GM19324 (cell line): ENCODE results near the gene TRIM37.
"Not testable (repeated sequence)": the region's sequence is repeated elsewhere in the genome, so short reads cannot be mapped to it uniquely, and the experiment has no call there.

ENCODE experiments used
- ATAC-seq: cut with Tn5 transposase; IDR thresholded peaks from one replicate; pipeline ENCODE4 v1.9.1; 2021; ENCODE audit warnings: mild to moderate bottlenecking, moderate library complexity; ENCODE audit not compliant: unreplicated experiment, low FRiP score

The TRIM37 gene

DNA sequence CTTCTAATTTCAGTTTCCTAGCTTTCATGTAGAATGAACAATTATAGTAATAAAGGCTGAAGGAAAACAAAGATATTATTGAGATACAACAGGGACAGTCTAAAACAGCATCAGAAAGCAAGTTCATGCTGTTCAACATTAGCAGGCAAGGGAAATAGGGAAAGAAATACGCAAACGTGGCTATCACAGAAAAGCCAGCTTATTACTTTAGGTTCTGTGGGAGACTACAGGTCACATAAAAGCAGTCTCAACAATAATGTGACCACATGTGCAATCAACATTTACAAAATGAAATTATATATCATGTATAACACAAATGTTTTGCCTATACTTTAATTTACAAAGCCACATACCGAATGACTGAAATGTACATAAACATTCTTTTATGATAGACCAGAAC is 4.9 kb upstream of the TRIM37 start:
- ATAC-seq = no peak

DNA sequence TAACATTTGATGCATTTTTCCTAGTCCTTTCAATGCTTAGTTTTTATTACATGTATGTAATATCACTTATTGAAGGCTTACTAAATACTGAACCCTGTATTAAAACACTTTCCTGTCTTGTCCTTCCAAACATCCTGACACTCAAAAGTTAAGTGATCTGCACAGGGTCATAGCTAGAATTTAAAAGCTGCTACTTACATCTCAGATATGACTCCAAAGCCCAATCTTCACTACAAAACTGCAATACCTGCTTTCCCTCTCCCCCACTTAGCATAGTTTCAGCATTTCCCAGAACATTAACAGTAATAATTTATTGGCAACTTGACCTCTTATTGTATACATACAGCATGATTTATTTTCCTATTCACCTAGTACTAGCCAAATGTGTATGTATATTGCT is 4.3 kb upstream of the TRIM37 start:
- ATAC-seq = no peak

DNA sequence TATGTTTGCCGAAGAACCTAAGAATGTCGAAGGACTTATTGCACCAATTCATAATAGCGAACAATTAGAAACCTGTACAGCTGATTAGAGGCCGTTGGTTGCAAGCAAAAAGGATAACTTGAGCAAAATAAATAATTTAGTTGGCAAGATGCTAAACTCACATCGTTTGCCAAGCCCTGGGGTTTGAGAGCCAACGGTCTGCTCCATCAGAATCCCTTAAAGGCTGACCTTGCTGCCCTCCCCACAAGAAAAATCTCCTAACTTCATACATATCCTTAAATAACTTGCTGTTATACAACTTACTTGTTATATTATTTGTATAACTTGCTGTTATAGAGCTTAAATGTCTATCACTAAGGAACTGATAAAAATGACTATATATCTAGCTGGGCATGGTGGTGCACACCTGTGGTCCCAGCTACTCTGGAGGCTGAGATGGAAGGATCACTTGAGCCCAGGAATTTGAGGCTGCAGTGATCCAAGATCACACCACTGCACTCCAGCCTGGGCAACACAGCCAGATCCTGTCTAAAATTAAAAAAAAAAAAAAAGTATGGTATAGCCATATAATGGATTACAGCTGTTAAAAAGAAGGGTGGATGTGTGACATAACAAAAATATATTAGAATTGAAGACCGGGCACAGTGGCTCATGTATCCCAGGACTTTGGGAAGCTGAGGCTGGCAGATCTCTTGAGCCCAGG is 1.9 kb upstream of the TRIM37 start:
- no peak for ATAC-seq

DNA sequence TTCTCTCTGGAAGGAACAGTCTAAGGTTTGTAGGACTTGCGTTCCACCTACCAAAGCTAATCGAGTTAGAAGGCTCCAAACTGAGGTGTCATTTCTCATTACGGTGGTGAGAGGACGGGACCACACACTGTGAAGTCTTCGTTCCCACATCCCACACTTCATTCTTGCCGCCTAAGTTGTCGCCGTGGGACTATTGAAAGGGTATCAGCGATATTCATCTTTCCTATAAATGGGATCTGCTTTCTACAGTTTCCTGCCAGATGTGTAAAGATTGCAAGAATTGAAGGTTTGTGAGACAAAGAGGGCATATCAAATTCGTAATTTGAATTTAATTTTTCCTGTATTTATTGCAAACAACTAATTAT is 608 bp upstream of the TRIM37 start:
- no peak for ATAC-seq

DNA sequence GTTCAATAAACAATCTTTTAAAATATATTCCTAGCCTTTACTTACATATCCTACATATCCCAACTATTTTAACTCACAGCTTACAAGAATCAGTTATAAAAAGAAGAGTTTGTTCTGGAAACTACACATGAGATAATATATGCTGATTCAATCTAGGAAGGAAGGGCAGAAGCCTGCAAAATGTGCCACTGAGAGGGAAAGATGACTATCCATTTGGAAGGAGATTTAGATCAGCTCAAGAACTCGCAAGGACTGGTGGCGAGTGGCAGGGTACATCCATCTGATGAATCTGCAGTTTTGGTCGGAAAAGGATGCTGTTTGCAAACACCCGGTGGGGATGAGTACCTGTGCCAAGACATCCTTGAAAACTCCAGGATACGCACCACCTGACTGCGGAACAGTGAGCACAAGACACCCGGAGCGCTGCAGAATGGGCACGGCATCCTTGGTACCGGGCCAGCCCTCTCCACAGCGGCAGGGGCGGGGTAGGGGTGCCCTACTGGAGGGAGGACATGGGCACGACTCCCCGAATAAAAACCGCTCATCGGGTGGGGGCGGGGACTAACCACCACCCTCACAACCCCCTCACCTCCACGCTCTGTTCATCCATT is 723 bp downstream of the TRIM37 start:
- peak; percentile 30 for ATAC-seq

DNA sequence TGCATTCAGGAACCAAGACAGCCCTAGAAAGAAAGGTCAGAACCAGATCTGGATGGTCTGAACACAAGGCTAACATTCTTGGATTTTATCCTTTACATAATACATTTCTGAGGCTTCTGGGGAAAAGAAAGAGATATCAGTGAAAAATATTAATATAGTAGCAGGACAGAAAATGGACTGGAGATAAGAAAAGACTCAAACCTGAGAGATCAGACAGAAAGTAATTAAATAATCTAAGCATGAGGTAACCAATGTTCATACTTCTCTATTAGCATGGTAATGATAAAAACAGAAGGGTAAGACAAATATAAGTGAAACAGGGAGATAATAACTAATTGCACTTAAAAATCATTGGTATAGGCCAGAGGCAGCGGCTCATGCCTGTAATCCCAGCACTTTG is 5.5 kb downstream of the TRIM37 start:
- ATAC-seq = no peak

DNA sequence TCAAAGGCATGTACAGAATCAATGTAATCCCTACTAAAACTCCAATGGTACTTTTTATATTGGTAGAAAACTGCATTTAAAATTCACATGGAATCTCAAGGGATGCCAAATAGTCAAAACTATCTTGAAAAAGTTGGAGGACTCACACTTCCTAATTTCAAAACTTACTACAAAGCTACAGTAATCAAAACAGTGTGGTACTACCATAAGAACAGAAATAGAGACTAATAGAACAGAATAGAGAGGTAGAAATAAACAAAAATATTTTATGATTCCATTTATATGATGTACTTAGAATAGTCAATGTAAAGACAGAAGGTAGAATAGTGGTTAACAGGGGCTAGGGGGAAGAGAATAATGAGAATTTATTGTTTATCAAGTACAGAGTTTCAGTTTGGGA is 8.8 kb downstream of the TRIM37 start:
- ATAC-seq = no peak

DNA sequence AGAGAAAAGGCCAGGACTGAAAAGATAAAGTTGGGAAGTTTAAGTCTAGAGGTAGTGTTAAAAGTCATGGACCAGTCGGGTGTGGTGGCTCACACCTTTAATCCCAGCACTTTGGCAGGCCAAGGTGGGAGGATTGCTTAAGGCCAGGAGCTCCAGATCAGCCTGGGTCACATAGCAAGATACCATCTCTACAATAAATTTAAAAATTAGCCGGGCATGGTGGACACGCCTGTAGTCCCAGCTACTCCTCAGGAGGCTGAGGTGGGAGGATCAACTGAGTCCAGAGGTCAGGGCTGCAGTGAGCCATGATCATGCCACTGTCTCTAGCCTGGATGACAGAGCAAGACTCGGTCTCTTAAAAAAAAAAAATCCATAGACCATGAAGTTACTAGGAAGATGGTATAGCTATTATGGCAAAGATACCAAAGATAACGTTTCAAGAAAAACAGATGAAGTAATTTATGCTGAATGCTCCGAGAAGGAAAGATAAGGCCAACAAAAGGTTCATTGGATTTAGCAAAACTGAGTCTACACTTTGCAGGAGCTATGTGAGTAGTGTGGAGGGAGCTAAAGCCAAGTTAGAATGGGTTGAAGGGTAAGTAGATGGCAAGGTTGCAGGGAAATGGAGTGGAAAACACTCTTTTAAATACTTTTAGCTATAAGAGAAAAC is 11.7 kb downstream of the TRIM37 start:
- no peak for ATAC-seq

DNA sequence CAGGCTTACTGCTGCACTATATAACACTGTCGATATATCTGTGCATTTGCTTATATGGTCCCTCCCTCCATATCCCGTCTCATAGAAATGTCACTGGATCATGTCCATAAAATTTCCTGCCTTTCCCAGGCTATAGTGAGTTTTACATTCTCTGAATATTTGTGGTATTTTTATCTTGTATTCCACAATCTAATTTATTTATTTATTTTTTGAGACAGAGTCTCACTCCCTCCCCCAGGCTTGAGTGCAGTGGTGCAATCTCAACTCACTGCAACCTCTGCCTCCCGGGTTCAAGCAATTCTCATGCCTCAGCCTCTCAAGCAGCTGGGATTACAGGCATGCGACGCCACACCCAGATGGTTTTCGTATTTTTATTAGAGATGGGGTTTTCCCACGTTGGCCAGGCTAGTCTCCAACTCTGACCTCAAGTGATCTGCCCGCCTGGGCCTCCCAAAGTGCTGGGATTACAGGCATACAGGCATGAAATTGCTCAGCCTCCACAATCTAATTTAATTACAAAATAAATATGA is 12.9 kb downstream of the TRIM37 start:
- no peak for ATAC-seq

DNA sequence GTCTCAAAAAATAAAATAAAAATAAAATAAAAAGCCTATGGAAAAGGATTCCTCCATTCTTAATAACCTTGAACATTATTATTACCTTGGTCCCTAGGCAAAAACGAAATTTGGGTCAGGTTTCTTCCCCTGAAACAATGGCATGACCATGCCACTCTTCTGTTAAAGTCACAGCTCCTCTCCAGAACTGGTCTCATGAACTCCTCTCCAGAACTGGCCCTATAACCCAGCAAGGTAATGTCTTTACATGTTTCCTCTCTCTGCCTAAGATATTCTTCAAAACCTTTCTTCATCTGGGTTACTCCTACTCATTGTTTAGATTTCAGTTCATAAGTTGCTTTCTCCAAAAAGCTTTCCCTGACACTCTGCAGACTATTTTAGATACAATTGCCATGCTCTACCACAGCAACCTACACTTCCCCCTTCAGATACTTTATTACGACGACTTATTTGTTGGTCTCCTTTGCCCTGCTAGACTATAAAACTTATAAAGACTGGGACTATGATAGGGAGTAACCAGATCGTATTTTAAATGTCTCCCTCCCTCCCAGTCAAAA is 13.5 kb downstream of the TRIM37 start:
- ATAC-seq = no peak

DNA sequence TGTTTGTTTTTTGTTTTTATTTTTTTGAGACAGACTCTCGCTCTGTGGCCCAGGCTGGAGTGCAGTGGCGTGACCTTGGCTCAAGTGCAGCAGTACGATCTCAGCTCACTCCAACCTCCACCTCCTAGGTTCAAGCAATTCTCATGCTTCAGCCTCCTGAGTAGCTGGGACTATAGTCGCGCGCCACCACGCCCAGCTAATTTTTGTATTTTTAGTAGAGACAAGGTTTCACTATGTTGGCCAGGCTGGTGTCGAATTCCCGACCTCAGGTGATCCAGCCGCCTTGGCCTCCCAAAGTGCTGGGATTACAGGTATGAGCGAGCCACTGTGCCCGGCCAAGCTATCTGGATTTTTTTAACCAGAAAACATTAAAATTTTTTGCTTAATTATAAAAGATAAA is 16.1 kb downstream of the TRIM37 start:
- ATAC-seq = not testable (repeated sequence)

DNA sequence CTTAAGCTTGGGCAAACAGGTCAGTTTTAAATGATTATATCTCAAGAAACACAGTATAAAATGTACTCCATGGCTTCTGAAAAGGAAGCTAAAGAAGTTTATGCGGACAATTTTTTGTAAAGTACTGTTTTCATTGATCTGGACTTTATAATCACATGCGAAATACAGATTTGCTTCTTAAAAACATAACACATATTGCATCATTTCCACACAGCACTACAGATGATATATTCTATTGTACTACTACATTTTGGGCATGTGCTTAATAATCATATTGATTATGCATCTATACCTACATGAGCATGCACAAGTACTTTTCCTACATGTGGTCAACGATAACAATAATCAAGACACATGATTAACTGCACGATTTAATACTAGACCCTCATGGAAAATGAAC is 22.5 kb downstream of the TRIM37 start:
- ATAC-seq = no peak

DNA sequence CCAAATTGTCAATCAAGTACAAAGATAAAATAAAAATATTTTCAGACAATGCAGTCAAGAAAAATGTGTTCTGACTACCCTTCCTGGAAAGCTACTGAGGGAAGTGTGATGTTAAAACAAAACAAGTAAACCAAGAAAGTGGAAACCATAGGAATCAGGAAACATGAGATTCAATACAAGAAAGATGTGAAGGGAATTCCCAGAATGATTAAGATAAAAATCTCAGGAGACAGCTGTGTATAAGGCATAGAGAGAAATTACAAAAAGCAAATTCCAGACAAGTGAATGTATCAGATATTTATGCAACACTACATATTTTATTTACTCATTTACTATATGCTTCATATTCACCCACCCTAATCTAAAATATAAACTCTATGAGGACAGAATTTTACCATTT is 32.2 kb downstream of the TRIM37 start:
- ATAC-seq = no peak

DNA sequence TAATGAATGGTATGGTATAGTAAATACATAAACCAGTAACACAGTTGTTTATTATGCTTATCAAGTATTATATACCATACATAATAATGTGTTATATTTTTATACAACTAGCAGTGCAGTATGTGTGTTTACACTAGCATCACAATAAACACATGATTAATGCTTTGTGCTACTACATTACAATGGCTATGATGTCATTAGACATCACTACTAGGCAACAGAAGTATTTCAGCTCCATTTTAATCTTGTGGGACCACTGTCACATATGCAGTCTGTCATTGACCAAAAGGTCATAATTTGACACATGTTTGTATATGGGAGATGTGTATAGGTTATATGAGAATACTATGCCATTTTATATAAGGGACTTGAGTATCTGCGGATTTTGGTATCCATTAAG is 32.7 kb downstream of the TRIM37 start:
- no peak for ATAC-seq

DNA sequence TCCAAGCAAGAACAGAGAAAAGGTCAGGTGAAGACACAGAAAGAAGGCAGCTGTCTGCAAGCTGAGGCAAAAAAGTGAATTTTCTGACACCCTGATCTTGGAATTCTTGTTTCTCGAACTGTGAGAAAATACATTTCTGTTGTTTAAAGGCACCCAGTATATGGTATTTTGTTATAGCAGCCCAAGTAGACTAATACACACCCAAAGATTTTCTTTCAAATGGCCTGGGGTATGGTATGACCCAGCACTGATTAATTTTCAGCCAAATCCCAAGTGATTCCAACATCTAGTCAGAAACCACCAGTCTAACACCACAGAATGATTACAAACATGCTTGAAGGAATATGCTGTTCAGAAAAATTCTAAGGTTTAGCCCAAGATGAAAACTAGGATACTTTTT is 36.8 kb downstream of the TRIM37 start:
- ATAC-seq = no peak

DNA sequence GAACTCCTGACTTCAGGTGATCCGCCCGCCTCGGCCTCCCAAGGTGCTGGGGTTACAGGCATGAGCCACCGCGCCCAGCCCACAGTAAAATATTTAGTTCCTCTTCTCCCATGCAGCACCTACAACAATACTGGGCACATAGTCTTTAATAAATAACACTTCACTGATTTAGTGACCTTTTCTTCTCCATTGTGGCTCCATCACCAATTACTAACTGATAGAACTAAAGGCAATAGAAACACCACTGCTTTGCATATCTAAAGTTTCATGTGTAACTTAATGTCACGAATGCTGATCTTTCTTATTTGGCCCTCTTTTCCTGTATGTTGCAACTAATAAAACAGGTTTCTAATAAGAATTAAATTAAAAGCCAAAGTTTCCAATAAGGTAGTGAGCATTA is 38.9 kb downstream of the TRIM37 start:
- ATAC-seq = peak; percentile 43

DNA sequence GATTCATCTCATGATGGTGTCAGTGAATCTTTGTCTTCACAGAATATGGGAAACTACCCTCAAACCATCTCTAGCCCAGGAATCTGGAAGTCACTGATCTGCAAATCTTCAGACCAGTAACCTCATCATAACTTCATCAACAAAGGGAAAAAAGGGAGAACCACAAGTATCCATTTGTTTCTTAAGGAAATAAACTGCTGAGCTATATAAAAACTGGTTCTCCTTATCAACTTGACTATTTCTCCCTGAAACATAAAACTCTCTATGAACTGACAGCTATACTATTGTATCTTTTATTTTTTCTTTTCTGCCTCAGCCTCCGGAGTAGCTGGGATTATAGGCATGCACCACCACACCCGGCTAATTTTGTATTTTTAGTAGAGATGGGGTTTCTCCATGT is 39.3 kb downstream of the TRIM37 start:
- no peak for ATAC-seq

DNA sequence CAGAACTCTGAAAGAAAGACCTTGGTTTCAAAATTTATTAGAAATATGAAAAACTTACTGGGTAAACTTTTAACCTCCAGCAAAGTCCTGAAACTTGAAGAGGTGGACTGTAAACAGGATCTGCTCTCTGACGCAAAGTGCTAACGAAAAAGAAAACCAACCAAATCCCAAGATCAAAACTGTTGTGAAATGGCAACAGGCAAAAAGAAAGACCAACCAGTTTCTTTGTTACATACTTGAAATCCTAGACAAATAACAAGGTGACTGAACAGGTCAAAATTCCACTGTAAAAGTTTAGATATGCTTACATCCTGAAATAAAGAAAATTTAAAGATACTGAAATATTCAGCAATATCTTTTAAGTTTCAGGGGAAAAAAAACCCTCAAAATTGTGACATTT is 44.2 kb downstream of the TRIM37 start:
- no peak for ATAC-seq

DNA sequence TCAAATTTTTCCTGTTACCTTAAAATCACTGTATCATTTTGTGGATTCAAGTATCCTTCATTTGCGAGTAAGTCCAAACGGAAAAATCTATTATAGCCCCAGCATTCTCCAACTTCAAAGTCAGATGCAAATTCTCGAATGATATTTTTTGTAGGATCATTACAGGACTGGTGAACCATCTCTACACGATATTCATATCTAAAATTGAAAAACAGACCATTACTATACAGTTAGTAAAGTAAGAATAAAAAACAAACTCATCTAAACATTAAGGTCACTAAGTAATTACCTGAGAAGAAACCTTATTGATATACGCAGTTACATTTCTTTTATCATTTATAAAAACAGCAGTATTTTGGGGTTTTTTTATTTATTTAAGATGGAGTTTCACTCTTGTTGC is 49.8 kb downstream of the TRIM37 start:
- ATAC-seq = no peak

DNA sequence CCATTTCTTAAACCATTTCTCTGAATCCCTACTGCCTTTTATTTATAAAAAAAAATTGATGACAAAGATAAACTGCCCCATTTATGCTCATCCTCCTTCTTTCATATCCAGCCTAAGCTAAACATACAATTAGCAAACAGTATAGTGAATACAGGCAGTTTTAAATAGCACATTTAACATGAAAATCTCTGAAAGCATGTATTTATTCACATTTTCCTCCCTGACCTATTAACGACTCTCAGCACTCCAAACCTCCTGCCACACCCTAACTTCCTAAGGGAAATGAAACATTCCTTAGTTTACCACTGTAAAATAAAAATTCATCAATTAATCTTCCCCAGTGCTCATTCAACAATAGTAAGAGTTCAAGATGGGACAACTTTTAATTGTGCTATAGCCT is 56.9 kb downstream of the TRIM37 start:
- ATAC-seq = no peak

DNA sequence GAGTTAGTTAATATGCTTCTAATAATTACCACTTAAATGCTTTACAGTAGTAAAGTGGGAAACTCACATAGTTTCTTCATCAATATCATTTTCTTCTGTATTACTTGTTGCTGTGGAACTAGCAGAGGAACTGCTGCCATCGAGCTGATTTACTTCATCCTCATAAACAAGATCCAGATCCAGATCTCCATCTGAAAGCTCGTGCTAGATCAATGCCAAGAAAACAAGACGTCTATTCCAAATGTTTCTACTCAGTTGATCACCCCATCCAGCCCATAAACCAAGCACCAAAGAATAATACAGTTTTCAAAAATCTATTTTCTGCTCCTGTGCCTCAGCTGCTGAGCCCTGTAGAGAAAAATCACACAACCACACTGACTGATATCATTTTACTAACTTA is 59.1 kb downstream of the TRIM37 start:
- no peak for ATAC-seq

DNA sequence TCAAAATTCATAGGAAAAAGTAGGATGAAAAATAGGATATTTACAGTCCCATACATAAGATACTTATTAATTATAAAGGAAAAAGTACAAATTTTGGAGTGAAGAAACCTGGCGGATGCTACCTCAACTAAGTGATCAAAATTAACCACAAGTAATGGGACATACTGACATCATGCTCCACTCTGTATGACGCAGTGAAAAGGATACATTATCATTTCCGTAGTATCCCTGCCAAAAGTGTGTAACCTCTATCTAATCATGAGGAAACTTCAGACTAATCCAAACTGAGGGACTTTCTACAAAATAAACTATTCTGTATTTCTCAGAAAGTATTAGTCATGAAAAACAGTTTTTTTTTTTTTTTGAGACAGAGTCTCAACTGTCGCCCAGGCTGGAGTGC is 60.5 kb downstream of the TRIM37 start:
- ATAC-seq = no peak
